Measurements from ENCODE around the gene ZFPM1.

The ZFPM1 gene

DNA sequence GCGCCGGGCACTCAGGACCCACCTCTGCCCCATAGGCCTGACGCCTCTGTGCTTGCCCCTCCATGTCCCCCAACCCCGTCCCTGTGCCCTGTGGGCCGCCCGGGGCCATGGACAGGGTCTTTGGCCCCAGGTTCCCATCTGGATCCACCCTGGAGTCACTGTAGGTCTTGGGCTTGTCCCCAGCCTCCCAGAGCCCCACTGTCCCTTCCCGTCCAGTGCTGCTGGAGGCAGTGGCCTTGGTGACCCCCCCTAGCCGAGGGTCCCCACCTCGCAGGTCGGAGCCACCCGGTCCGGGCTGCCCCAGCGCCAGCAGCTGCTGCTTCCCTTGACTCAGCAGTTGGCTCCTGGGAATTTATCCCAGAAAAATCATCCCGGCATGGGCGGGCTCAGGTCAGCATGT is 49.3 kb downstream of the ZFPM1 start:
- no peak for DNase-seq

DNA sequence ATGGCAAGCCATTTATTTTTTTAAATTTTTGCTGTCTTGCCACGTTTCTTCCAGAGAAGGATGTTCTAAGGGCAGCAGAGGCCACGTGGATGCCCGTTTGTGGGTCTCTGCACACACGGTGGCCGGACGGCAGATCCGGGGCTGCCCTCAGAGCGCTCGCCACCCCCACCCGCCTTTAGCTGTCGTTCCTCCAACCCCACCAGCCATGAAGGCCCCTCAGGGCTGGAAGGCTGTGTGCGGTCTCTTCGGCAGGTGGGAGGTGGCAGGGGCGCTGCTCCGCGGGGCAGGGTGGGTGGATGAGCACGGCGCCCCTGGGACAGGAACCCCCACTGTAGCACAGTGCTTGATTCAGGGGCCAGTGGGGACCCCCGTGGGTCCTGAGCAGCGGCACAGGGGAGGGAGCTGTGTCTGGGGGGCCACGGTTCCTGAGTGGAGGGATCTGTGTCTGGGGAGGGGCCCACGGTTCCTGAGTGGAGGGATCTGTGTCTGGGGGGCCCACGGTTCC is 49.7 kb downstream of the ZFPM1 start:
- DNase-seq, result no peak

DNA sequence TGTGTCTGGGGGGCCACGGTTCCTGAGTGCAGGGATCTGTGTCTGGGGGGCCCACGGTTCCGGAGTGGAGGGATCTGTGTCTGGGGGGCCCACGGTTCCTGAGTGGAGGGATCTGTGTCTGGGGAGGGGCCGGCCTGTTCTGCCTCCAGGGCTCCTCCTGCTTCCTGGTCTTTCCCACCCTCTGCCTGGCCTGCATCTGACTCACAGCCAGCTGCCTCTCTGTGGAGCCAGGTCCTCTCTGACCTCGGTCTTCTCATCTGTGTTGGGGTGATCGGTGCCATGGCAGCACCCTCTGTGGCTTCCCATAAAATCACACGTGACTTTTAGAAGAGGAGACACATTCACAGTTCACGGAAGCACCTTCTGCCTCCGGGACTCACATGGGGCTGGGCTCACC is 50.3 kb downstream of the ZFPM1 start:
- no peak for DNase-seq

DNA sequence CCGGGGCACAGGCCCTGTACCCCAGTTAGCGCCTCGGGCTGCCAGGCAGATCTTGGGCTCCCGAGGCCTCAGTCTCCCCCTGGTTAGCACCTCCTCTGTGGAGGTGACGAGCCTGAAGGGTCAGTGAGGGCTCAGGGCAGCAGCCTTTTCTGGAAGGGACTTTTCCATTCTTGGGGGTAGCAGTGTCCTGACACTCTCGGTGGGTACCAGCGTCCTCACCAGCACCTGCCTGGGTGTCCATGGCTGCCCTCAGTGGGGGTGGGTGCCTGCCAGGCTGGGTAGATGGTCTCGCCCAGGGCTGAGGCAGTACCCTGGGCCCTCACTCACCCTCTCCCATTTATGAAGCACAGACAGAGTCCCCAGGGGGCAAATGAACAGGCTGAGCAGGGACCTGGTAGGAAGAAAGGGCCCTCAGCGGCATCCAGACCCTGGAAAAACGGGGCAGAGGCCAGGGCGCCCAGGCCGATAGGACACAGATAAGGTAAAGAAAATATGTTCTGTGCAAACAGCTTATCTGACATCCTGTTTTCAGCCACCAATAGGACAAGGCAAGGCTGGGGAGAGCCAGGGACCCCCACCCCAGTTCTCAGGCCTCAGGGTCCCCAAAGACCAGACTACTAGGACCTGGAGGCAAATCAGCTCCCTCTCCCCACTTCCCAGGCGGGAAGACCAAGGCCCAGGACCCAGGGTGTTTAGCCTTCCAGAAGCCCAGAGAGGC is 50.9 kb downstream of the ZFPM1 start:
- no peak for DNase-seq

DNA sequence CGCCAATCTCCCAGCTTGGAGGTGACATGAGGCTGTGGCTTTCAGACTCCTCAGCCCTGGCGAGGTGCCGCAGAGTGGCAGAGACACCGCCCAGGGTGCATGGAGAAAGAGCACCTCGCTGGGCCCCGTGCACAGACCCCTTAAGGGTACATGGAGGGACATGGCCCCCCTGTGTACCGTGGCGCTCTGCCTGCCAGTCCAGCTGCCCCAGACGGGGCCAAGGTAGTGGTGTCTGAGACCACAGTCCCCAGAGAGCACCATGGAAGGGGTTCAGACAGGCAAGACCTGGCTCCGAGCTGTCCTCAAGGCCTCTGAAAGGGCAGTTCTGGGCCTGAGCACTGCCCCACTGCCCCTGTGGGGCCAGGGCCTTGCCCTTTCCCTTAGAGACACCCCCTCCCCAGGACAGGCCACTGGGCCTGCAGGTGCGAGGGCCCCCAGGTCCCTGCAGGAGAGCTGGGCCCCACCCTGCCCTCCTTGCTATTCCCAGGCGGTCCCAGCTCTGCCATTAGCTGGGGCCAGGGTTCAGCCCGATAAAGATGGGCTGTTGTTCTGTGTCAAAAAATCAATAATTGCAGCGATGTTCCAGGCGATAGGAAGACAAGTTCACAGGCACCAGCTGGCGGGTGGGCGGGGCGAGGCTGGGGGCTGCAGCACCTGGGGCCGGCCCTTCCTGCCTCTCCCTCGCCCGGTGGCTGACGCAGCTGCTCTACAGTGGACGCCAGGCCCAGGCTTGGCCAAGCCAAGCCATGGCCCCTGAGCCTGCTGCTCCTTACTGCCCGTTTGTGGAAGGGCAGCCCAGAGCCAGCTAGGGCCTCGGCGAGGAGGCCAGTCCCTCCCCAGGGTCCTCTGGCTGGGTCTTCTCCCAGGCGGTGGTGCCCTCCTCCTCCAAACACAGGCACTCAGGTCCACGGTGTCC is 51.7 kb downstream of the ZFPM1 start:
- no peak for DNase-seq

DNA sequence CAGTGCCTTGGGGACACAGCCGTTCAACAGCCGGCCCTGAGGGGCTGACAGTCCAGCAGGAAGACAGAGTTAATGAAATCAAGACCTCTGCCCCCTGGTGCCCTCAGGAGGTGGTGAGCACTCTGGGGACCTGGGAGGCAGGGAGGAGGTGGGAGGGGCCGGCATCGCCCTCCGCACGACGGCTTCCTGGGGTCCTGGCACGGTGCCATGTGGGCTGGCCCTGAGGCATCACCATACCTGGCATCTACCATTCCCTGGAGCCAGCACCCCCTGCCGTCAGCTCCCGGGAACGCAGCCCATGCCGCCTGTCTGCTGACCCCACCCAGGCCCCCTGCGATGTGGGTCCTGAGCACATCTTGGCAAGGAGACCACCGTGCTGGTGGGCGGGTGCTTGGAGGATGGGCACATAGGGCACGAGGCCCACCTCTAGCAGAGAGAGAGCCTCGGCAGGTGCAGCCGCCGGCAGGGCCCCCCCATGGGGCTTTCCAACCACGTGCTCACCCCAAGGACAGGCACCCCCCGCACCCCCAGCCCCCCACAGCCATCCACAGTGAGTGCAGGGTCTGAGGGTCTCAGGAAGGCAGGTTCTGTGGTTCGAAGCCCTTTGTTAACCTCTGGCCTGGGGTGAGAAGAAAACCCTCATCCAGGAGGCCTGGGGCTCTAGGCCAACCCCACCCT is 52.5 kb downstream of the ZFPM1 start:
- peak in 4 of 5 donors; percentile 23 to 61 (median 58) for DNase-seq

DNA sequence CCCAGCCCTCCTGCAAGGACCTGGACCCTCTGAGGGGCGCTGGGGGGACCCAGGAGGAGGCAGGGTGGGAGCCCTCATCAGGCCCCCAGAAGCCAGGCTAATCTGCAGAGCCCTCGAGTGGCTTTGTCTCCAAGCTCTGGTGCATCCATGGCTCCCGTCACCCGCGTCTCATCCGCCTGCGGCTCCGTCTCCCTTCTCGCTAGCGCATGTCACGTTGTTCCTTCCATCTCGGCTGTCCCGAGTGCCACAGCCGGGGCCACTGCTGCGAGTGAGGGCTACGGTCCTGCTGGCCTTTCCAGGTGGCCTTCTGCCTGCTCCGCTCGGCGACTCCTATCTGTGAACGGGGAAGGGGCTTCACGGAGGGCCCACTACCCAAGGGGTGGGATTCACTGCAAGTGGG is 53.6 kb downstream of the ZFPM1 start:
- DNase-seq, result no peak

DNA sequence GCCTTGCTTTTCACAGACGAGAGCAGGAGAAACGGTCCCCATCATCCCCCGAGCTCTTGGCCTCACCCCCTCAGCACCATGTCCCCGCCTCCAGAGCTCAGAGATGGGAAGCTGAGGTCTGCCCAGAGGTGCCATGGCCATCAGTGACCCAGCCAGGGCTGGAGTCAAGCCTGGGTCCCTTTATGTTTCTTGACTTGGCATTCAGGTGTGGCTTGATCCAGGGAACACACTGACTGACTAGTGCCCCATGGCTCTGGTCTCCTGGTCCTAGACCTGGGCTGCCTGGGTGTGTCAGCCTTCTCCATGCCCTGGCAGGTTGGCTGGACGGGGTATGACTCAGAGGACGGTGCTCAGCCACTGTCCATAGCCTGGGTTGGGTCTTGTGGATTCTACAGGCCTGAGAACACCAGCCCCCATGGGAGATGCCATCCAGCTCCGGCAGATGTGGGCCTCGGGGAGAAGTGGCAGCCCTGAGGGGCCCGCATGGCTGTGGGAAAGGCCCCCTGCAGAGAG is 54.2 kb downstream of the ZFPM1 start:
- DNase-seq, result no peak

DNA sequence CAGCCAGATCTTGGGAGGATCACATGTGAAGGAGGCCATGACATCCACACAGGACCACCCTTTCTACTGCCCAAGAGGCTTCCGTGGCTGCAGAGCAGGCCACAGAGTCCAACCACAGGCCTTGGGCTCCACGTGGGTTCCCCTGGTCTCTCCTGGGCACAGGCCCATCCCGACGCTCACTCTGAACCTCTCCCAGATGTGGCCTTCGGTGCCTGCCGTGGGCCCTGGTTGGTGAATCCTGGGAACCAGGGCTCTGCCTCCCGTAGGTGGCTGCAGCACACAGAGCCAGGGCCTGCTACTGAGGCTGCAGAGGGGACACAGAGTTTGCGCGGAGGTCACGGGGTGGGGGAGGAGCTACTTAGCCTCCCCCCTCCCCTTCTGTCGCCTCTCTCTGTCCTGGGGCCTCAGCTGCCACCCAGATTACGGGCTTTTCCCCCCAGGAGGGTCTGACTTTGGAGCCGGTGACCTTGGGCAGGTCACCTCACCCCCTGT is 55.3 kb downstream of the ZFPM1 start:
- no peak for DNase-seq

DNA sequence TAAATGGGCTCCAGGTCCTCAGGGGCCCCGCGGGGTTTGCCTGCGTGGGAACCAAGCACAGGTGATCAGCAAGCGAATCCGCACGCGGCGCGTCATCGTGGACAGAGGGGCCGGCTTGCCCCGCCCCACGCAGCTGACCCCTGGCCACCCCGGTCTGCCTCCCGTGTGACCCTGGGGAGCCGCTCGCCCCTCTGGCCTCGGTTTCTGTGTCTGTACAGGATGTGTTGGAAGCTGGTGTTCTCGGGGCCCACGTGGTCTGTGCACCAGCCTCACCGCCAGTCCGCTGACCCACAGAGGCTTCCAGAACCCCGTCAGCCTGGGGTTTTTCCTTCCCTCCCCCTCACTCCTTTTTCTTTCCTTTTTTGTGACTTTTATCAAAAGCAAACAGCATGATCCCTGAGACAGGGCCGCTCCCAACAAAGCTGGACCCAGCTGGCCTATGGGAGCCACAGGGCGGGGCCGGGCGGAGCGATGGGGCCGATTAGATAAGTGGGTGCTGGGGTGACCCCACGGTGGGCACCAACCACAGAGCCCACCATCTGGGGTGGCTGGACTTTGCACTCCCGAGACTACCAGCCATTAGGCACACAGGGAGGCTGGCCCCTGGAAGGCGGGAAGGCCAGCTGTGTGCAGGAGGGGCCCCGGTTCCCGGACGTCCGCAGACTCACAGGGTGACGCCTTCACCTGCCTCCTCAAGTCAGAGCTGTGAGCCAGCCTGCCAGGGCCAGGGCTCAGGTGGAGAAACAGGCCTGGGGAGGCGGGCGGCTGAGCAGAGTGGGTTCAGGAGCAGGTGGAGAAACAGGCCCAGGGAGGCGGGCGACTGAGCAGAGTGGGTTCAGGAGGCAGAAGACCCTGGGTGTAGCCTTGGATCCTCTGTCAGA is 56.0 kb downstream of the ZFPM1 start:
- DNase-seq, result no peak

DNA sequence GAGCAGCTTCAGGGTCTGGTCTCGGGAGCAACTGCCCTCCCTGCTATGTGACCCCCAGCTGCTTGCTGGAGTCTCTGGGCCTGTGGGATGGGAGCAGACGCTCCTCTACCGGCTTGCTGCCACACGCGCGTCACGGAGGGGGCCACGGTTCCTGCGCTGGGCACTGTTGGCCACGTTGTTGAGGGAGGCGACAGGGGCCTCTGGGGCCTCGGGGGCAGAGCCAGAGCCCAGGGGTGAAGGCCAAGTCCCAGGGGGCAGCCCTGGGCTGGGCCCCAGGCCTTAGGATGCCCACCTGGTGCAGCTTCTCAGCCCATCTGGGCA is 56.6 kb downstream of the ZFPM1 start:
- DNase-seq, result no peak

DNA sequence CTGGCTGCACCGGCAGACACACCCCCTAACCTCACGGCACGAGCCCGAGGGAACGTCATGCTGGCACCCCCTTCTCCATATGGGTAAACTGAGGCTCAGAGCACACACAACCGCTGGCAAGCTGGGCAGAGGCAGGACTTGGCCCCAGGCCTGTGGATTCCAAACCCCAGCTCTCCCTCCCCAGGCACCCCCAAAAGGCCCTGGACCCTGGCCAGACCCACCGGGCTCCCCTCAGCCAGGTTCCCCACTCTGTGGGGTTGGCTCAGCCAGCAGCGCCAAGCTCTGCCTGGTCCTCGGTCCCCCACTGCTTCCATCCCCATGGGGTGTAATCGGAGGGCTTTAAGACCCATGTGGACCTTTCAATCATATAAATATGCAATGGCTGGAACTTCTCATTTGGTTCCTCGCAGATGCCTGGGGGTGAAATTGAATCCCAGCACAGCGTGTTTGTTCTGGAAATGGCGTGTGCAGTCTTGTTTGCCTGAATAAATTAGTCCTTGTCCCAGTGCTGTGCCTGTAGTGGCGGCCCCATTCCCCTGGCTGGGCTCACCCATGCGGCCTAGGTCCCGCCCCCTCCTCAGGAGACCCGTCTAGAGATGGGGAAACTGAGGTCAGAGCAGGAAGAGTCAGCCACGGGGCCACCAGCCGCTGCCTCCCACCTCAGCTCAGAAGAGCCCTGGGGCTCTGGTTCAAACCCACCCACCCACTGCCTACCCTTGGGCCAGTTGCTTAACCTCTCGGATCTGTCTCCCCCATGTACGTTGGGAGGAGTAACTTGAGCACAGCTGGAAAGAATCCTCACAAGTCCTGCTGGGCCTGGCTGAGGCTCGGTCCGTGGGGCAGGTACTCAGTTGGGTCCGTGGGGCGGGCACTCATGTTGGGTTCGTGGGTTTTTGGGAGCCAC is 57.3 kb downstream of the ZFPM1 start:
- no peak for DNase-seq

DNA sequence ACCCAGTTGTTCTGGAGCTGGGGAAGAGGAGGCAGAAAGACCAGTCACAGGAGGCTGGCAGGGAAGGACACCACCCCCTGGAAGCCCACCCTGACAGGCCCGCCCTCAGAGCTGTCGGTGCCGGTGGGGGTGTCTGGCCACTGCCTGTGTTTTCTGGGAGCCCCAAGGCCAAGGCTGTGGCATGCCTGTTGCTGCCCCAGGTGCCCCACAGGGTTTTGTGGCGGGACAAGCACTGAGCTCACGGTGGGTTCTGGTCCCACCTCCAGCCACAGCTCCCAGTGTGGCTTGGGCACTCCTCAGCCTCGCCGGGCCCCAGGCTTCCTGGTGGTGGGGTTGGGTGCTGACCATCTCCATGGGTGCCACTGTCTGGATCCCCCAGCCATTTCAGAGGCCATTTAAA is 58.0 kb downstream of the ZFPM1 start:
- DNase-seq, result no peak

DNA sequence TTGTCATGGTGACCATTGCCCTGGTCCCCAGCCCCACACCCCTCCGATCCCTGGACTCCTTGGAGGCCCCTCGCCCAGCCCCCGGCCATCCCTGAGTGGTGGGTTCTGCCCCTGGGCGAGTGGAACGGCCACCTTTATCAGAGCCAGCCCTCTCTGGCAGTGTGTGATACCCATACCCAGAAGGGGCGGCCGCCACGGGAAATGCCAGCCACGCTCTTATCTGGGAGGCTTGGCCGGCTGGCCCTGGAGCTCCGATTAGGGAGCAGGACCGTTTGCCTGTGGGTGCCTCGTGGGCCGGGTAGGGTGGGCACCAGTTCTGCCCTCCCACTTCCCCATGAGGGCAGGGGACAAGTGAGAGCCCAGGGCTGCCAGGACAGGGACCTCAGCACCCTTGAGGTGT is 58.8 kb downstream of the ZFPM1 start:
- DNase-seq, result no peak

DNA sequence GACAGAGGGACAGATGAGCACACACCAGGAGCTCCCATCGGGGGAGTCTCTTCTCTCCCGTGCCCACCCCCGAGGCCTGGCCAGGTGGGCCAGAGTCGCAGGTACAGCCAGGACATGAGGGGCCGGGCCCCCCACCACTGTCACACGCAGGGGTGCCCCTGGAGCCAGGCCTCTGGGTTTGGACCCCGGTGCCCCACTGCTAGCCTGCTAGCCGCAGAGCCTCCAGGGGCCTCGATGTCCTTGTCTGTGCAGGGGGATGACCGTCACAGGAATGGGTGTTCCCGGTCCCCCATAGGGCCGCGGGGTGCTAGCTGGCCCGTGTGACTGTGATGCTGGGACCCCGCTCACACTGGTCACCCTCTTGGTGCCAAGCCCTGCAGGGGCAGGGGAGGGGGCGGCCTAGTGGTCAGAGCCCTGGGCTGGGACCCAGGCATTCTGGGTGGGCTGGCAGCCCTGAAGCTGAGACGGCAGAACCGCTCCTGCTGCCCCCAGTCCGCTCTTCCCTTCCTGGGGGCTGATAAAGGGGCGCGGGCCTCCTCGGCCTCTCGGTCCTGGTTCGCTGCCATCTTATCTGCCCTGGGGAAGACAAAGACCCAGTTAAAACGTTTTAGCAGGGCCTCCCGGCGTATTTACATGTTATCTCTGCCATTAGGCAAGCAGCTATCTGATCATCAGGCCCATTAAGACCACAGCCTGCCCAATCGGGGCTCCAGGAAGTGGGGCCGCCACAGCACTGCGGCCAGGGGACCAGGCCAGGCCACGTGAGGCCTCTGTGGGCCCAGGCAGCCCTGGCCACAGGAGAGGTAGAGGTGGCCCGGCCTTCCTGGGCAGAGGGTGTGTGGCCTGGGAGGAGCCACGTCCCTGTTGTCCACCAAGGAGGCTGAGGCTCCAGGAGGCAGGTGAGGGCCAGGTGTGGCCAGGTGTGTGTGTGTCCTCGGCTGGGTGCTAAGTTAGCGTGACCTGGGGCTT is 59.9 kb downstream of the ZFPM1 start:
- no peak for DNase-seq

DNA sequence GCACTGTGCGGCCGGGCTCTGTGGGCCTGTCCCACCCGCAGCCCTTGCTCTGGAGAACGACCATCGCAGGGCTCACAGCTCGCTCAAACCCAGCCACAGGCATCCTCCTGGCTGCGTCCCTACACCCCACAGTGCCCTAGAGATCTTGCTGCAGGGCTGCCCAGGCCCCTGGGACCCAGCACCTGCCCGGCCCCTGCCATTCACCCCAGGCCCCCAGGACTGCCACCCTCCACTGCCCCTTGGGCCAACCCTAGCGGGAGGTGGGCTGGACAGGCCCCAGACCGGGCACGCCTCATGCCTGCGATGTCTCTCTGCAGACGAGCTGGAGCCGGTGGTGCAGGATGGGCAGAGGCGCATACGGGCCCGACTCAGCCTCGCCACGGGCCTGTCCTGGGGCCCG is 61.0 kb downstream of the ZFPM1 start:
- DNase-seq, result no peak

DNA sequence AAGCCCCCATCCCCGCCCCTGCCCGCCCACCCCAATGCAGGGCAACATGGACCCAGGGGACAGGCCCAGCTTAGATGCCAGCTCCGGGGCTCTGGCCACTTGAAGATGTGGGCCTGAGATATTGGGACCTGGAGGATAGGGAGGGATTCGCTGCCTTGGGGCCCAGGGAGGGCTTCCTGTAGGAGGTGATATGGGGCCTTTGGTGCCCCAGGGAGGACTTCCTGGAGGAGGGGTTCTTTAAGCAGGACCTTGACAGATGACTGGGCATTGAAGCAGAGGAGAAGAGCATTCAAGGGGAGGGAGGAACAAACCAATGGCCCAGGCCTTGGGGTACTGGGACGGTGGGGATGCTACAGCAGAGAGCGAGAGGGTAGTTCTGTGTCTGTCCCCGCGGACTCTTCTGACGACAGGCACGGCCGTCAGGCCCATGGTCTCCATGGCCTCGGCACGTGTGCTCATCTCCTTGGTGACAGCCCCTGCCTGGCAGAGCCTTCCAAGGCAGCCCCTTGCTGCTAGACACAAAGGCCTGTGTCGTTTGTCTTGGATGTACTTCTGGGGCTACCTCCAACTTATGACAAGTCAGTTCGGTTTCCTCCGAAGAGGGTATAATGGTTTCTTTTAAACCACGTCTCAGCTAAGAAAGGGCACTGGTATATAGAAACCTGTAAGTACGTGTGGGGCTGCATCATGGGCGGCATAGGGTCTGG is 61.6 kb downstream of the ZFPM1 start:
- DNase-seq, result no peak

DNA sequence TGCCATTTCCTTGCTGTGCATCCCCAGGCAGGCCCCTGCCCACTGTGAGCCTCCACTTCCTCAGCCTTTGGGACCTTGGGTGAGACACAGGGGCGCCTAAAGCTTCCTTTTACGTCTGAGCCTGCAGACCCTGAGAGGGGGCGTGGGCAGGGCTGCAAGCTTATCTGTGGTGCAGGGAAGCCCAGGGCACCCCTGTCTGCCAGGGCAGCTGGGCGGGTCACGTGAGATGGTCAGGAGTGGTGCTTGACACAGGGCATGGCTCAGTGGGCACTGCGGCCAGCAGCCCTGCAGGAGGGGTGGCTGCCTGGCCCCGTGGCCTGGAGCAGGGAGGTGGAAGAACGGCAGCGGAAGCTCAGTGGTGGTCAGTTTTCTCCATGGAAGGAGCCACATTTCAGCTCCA is 62.3 kb downstream of the ZFPM1 start:
- no peak for DNase-seq

DNA sequence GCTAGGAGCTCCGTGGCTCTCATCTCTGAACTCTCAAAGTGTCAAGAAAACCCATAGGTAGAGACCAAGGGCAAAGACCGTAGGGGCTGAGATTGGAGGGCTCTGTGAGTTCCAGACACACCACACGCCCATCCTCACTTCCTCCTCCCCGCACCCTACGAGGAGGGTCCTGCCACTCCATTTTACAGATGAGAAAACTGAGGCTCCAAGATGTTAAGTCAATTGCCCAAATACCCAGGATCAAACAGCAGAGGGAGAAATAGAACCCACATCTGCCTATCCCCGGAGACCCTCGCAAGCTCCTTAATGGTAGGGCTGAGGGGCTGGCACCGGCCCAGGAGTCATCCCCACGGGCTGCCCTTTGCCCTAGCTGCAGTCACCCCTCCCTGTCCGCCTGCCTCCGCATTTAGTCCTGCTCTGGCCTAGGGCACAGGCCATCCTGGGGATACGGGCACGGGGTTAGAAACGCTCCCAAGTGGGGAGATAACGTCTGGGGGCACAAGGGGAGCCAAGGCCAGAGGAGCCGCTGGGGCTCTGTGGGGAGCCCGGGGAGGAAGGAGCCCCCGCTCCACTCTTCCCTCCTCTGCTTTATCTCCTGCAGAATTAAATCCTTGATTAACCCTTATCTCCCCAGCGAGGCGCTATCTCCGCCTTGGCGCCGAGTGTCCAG is 63.0 kb downstream of the ZFPM1 start:
- no peak for DNase-seq
